Endodermal cell (in vitro differentiated cells): ENCODE results near the gene CLEC3B. TPM values are rescaled to one million over a fixed set of nuclear protein-coding genes. Genes with fewer than 3 reads are reported as not detected.

Source experiments
- DNase-seq: peaks from one replicate; pipeline ENCODE4 v3.0.0-alpha.2; 2017
- H3K27ac ChIP-seq: 2 replicates; pipeline ENCODE4 v1.5.1; 2013; ENCODE audit warnings: mild to moderate bottlenecking, low read depth, low read length, moderate library complexity
- H3K27me3 ChIP-seq: 2 replicates; pipeline ENCODE4 v1.6.1; 2013; ENCODE audit warnings: mild to moderate bottlenecking, low read length, moderate library complexity; ENCODE audit not compliant: insufficient read depth, control insufficient read depth, poor library complexity, severe bottlenecking
- H3K36me3 ChIP-seq: 2 replicates; pipeline ENCODE4 v1.7.0; 2013; ENCODE audit warnings: mild to moderate bottlenecking, low read length, moderate library complexity; ENCODE audit not compliant: control insufficient read depth, insufficient read depth
- H3K4me1 ChIP-seq: one replicate; pipeline ENCODE4 v1.7.0; 2013; ENCODE audit warnings: low read length; ENCODE audit not compliant: control insufficient read depth, insufficient read depth
- H3K4me3 ChIP-seq: 2 replicates; pipeline ENCODE4 v1.5.1; 2013; ENCODE audit warnings: mild to moderate bottlenecking, low read length, moderate library complexity
- H3K9ac ChIP-seq: 2 replicates; pipeline ENCODE4 v1.6.1; 2013; ENCODE audit warnings: mild to moderate bottlenecking, low read length, moderate library complexity; ENCODE audit not compliant: poor library complexity, severe bottlenecking; ENCODE audit errors: extremely low read depth
- H3K9me3 ChIP-seq: 2 replicates; pipeline ENCODE4 v1.6.1; 2013; ENCODE audit warnings: mild to moderate bottlenecking, low read length, moderate library complexity; ENCODE audit not compliant: control insufficient read depth
- H3K27ac Mint-ChIP-seq: 2 replicates; pipeline ENCODE4 v1.8.0; 2020; ENCODE audit warnings: mixed read lengths
- H3K27me3 Mint-ChIP-seq: 2 replicates; pipeline ENCODE4 v1.8.0; 2021; ENCODE audit warnings: mild to moderate bottlenecking, mixed read lengths; ENCODE audit not compliant: insufficient read depth
- H3K36me3 Mint-ChIP-seq: 2 replicates; pipeline ENCODE4 v1.8.0; 2020; ENCODE audit warnings: low read depth, mixed read lengths
- H3K4me1 Mint-ChIP-seq: 2 replicates; pipeline ENCODE4 v1.8.0; 2020; ENCODE audit warnings: mixed read lengths
- H3K4me3 Mint-ChIP-seq: 2 replicates; pipeline ENCODE4 v1.8.0; 2020; ENCODE audit warnings: mild to moderate bottlenecking, moderate library complexity, mixed read lengths
- H3K9me3 Mint-ChIP-seq: 2 replicates; pipeline ENCODE4 v1.8.0; 2020; ENCODE audit warnings: mild to moderate bottlenecking, mixed read lengths
- CTCF ChIP-seq: fragments of 200-600 bp; sonication (generic); conservative IDR thresholded peaks from 2 replicates; pipeline ENCODE4 v1.5.0; 2021; ENCODE audit warnings: antibody characterized with exemption, mild to moderate bottlenecking
- WGBS, 2 experiments: methylation state at CpG; one replicate each; pipeline versions ENCODE4 v1.1.5 to v1.1.7; 2013; ENCODE audit warnings: missing lambda C conversion rate in 2 of 2, mixed read lengths in 1 of 2; ENCODE audit not compliant: insufficient coverage in 1 of 2, insufficient read length in 1 of 2; 5-methylcytosine and 5-hydroxymethylcytosine counted together
- total RNA-seq, 2 donors: library from RNA; stranded (reverse); fragmentation: NEBNext Ultra II Directional in 1 of 2; extraction: Animal tissue kit (Norgen Biotek cat#: 25700) in 1 of 2; gene quantifications; 2 replicates in 1 of 2; 3 replicates in 1 of 2; pipeline ENCODE4 v1.2.1, GENCODE V29; 2021

Gene CLEC3B
- total RNA-seq, 2 donors from 2014 or later: not detected

GRCh38 chr3:45042162-45042561 lies 16.1 kb downstream of the CLEC3B start:
- Mint-ChIP-seq H3K4me1 (no peaks in the 10 kb centered on the region), H3K4me3 (no peak overlapping the region), H3K9me3 (no peaks in the 10 kb centered on the region), H3K27ac (no peak overlapping the region), H3K36me3 (no peaks in the 10 kb centered on the region), H3K27me3 (peaks cover 26% of the 10 kb centered on the region)
- Histone ChIP-seq H3K27me3 (peaks cover 16% of the 10 kb centered on the region), H3K9ac (no peak overlapping the region), H3K36me3 (no peaks in the 10 kb centered on the region), H3K9me3 (no peaks in the 10 kb centered on the region), H3K4me3 (no peak overlapping the region), H3K27ac (no peak overlapping the region), H3K4me1 (no peaks in the 10 kb centered on the region)
- TF ChIP-seq CTCF: no peak
- no peak for DNase-seq
- WGBS, 2 experiments: 95% methylated on average over 3 of the region's 3 CpGs

- H3K4me1 Mint-ChIP-seq: no peaks in the 10 kb centered on the region
- no peak overlapping the region for H3K4me3 ChIP-seq
- no peaks in the 10 kb centered on the region for H3K4me1 ChIP-seq
- peaks cover 11% of the 10 kb centered on the region for H3K27me3 ChIP-seq
- DNase-seq: no peak
- no peaks in the 10 kb centered on the region for H3K36me3 ChIP-seq
- no peaks in the 10 kb centered on the region for H3K36me3 Mint-ChIP-seq
- peak overlapping the region; percentile 30 for H3K27ac ChIP-seq
- H3K9me3 ChIP-seq: no peaks in the 10 kb centered on the region
- H3K9me3 Mint-ChIP-seq: no peaks in the 10 kb centered on the region
- H3K4me3 Mint-ChIP-seq: no peak overlapping the region
- 94 to 100% methylated on average over 2 of the region's 2 CpGs for WGBS, 2 experiments
- H3K27ac Mint-ChIP-seq: no peak overlapping the region
- no peak for TF ChIP-seq CTCF
- H3K27me3 Mint-ChIP-seq: peaks cover 30% of the 10 kb centered on the region
- H3K9ac ChIP-seq: no peak overlapping the region
Observed at GRCh38 chr3:45043728-45044299, 17.7 kb downstream of the CLEC3B start.

GRCh38 chr3:45048244-45048643 lies 22.1 kb downstream of the CLEC3B start:
- Histone ChIP-seq H3K36me3 (no peaks in the 10 kb centered on the region), H3K4me1 (no peaks in the 10 kb centered on the region), H3K9ac (no peak overlapping the region), H3K4me3 (no peak overlapping the region), H3K27me3 (no peaks in the 10 kb centered on the region), H3K27ac (no peak overlapping the region), H3K9me3 (no peaks in the 10 kb centered on the region)
- Mint-ChIP-seq H3K4me3 (no peak overlapping the region), H3K36me3 (no peaks in the 10 kb centered on the region), H3K27me3 (peaks cover 55% of the 10 kb centered on the region), H3K4me1 (no peaks in the 10 kb centered on the region), H3K9me3 (no peaks in the 10 kb centered on the region), H3K27ac (no peak overlapping the region)
- TF ChIP-seq CTCF: no peak
- WGBS, 2 experiments: 86 to 96% methylated on average over 4 of the region's 4 CpGs
- DNase-seq: no peak
